Chondrocyte (in vitro differentiated cells): ENCODE data around the gene NUTF2. TPM values are rescaled to one million over a fixed set of nuclear protein-coding genes. Genes with fewer than 3 reads are reported as not detected.
A peak's percentile ranks its signal among the peaks of the same experiment; 100 is the strongest.

Experiments
- DNase-seq: peaks from one replicate; pipeline ENCODE4 v3.0.0; 2021; ENCODE audit warnings: mixed read lengths, low spot score
- H3K27ac Mint-ChIP-seq: one replicate; pipeline ENCODE4 v1.8.0; 2021; ENCODE audit warnings: mild to moderate bottlenecking, moderate library complexity, mixed read lengths; ENCODE audit not compliant: unreplicated experiment
- H3K27me3 Mint-ChIP-seq: 2 replicates; pipeline ENCODE4 v1.8.0; 2021; ENCODE audit warnings: low read depth, mixed read lengths
- H3K36me3 Mint-ChIP-seq: 2 replicates; pipeline ENCODE4 v1.8.0; 2021; ENCODE audit warnings: low read depth, mixed read lengths
- H3K4me1 Mint-ChIP-seq: 2 replicates; pipeline ENCODE4 v1.8.0; 2021; ENCODE audit warnings: low read depth, mild to moderate bottlenecking, mixed read lengths
- H3K4me3 Mint-ChIP-seq: one replicate; pipeline ENCODE4 v1.8.0; 2021; ENCODE audit warnings: mild to moderate bottlenecking, moderate library complexity, mixed read lengths; ENCODE audit not compliant: unreplicated experiment
- H3K9me3 Mint-ChIP-seq: 2 replicates; pipeline ENCODE4 v1.8.0; 2021; ENCODE audit warnings: low read depth, mixed read lengths
- total RNA-seq: library from RNA; stranded (reverse); gene quantifications from 3 replicates; pipeline ENCODE4 v1.2.1, GENCODE V29; 2021
- TF ChIP-seq, protein P1 (sequence below): fragments of 200-600 bp; sonication (generic); IDR thresholded peaks from 2 replicates; pipeline ENCODE4 v1.5.0; 2021; ENCODE audit warnings: antibody characterized with exemption, mild to moderate bottlenecking, moderate library complexity

NUTF2 gene
- total RNA-seq, 1 donor from 2014 or later, result 135 TPM

DNA sequence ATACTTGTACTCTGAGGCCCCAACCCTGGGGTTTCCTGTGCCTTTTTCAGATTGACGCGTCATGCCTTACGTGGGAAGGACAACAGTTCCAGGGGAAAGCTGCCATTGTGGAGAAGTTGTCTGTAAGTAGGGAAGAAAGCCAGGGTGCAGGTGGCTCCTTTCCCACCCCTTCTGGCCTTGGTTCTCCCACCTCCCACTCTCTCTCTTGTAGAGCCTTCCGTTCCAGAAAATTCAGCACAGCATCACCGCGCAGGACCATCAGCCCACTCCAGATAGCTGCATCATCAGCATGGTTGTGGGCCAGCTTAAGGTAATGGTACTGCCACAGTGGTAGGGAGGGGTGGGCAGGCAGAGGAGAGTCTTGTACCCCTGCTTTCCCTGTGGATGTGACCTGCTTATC is 21.6 kb downstream of the NUTF2 start:
- H3K4me3 Mint-ChIP-seq, result no peak overlapping the region
- H3K27ac Mint-ChIP-seq, result peak overlapping the region; percentile 41
- H3K9me3 Mint-ChIP-seq, result no peaks in the 10 kb centered on the region
- peaks cover 19% of the 10 kb centered on the region for H3K36me3 Mint-ChIP-seq
- no peak for DNase-seq
- no peaks in the 10 kb centered on the region for H3K27me3 Mint-ChIP-seq
- H3K4me1 Mint-ChIP-seq, result peaks cover 18% of the 10 kb centered on the region
- TF ChIP-seq, protein P1, sequence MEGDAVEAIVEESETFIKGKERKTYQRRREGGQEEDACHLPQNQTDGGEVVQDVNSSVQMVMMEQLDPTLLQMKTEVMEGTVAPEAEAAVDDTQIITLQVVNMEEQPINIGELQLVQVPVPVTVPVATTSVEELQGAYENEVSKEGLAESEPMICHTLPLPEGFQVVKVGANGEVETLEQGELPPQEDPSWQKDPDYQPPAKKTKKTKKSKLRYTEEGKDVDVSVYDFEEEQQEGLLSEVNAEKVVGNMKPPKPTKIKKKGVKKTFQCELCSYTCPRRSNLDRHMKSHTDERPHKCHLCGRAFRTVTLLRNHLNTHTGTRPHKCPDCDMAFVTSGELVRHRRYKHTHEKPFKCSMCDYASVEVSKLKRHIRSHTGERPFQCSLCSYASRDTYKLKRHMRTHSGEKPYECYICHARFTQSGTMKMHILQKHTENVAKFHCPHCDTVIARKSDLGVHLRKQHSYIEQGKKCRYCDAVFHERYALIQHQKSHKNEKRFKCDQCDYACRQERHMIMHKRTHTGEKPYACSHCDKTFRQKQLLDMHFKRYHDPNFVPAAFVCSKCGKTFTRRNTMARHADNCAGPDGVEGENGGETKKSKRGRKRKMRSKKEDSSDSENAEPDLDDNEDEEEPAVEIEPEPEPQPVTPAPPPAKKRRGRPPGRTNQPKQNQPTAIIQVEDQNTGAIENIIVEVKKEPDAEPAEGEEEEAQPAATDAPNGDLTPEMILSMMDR, result no peak

DNA sequence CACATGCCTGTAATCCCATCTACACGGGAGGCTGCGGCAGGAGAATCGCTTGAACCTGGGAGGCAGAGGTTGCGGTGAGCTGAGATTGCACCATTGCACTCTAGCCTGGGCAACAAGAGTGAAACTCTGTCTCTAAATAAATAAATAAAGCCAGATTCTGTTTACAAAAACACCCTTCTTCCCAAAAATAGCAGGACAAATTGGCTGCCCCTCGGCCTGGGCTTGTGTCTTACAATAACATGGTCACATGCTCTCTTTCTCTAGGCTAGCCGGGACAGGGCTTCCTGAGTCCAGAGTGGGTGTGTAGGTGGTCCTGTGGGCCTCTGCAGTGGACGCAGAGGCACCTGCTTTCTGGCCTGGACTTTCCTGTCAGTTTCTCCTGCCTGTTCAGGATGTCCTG is 22.9 kb downstream of the NUTF2 start:
- TF ChIP-seq, protein P1, result no peak
- H3K27ac Mint-ChIP-seq, result peak overlapping the region; percentile 76
- H3K4me1 Mint-ChIP-seq, result peaks cover 19% of the 10 kb centered on the region
- H3K36me3 Mint-ChIP-seq, result peaks cover 19% of the 10 kb centered on the region
- H3K27me3 Mint-ChIP-seq, result no peaks in the 10 kb centered on the region
- DNase-seq, result no peak
- no peak overlapping the region for H3K4me3 Mint-ChIP-seq
- no peaks in the 10 kb centered on the region for H3K9me3 Mint-ChIP-seq

DNA sequence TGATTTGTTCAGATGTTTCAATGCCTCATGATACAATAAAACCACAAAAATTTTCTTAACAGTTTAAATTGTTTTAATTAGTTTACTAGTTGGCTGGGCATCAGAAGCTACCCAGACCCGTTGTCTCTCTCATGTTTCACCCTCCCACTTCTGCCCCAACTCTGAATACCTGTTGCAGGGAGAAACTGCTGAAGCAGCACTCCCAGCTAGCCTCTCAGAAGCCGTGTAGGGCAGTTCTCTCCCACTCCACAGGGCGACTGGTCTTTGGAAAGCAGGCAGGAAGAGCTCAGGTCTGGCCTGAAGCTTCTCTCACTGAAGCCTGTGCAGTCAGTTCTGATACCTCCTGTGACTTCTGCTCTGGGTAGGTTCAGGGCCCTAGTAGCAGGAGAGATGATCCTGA is 24.5 kb downstream of the NUTF2 start:
- no peak overlapping the region for H3K4me3 Mint-ChIP-seq
- no peak for DNase-seq
- TF ChIP-seq, protein P1, result no peak
- H3K27ac Mint-ChIP-seq, result no peak overlapping the region
- H3K36me3 Mint-ChIP-seq, result peaks cover 16% of the 10 kb centered on the region
- no peaks in the 10 kb centered on the region for H3K9me3 Mint-ChIP-seq
- H3K4me1 Mint-ChIP-seq, result peaks cover 27% of the 10 kb centered on the region
- H3K27me3 Mint-ChIP-seq, result no peaks in the 10 kb centered on the region

DNA sequence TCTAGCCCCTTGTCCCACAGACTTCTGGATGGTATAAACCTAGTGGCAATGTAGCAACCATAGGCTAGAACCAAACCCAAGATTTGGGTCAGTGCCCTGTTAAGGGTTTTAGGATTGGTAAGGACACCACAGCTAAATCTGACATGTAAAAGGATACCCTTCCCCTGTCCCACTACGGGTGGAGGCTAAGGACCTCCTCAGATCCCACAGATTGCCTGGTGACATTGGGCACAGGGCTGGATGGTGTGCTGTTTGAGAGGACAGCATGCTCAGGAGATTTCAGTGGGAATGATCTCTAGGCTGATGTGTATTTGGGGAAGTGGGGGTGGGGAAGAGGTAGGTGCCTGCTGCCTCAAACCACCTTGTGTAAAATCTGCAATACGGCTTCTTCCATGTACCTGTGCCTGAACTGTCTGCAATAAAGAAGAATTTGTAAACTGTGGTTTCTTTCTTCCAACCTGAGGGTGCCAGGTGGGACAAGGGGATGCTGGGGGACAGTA is 25.4 kb downstream of the NUTF2 start:
- Mint-ChIP-seq H3K36me3 (peaks cover 21% of the 10 kb centered on the region), H3K27ac (peak overlapping the region; percentile 77), H3K4me1 (peaks cover 27% of the 10 kb centered on the region), H3K9me3 (no peaks in the 10 kb centered on the region), H3K27me3 (no peaks in the 10 kb centered on the region), H3K4me3 (peak overlapping the region; percentile 87)
- no peak for DNase-seq
- TF ChIP-seq, protein P1, result no peak

DNA sequence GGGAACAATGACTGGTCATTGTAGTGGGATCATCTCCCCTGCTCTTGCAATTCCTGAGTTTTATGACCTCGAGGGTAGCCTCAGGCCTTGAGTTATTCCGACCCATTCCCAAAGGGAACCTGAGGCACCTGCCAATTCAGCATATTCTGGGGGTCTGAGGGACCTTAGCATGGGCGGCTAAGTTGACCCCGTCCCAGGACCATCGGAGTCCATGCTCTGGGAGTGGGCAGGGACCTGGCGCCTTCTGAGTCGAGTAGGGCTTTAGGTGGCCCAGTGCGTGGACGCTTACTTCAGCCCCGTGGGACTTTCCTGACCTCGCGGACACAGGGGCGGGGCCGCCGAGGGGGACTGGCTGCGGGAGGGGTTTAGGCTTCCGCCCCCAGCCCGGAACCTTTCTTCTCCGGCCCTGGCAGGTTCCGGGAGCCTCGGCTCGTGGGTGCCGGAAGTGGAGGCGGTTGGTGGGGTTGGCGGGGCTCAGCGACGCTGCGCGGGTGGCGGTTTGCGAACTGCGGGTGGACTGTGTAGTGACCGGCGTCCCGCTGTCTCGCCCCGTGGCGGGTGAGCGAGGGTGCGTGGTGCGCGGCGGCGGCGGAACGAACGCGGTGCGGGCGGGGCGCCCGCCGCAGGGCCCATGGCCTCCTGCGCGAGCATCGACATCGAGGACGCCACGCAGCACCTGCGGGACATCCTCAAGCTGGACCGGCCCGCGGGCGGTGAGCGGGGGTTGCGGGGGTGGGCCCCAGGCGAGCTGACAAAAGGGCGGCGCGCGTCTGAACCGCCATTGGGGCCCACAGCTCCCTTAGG is 26.1 kb downstream of the NUTF2 start, which contains the start of gene EDC4:
Gene EDC4 (plus strand): TSS at position 422 of the 804 bp plus-strand sequence. CDS start 210 bp downstream, at position 632.
- H3K27ac Mint-ChIP-seq, result peak within 1 kb of the TSS; percentile 94
- H3K9me3 Mint-ChIP-seq, result no peaks in the 10 kb centered on the region
- H3K36me3 Mint-ChIP-seq, result peaks cover 24% of the 10 kb centered on the region
- TF ChIP-seq, protein P1, result no peak
- DNase-seq, result peak; percentile 93
- no peaks in the 10 kb centered on the region for H3K27me3 Mint-ChIP-seq
- peaks cover 27% of the 10 kb centered on the region for H3K4me1 Mint-ChIP-seq
- H3K4me3 Mint-ChIP-seq, result peak within 1 kb of the TSS; percentile 87
